Measurements from ENCODE around the gene TRAF6.

The TRAF6 gene

DNA sequence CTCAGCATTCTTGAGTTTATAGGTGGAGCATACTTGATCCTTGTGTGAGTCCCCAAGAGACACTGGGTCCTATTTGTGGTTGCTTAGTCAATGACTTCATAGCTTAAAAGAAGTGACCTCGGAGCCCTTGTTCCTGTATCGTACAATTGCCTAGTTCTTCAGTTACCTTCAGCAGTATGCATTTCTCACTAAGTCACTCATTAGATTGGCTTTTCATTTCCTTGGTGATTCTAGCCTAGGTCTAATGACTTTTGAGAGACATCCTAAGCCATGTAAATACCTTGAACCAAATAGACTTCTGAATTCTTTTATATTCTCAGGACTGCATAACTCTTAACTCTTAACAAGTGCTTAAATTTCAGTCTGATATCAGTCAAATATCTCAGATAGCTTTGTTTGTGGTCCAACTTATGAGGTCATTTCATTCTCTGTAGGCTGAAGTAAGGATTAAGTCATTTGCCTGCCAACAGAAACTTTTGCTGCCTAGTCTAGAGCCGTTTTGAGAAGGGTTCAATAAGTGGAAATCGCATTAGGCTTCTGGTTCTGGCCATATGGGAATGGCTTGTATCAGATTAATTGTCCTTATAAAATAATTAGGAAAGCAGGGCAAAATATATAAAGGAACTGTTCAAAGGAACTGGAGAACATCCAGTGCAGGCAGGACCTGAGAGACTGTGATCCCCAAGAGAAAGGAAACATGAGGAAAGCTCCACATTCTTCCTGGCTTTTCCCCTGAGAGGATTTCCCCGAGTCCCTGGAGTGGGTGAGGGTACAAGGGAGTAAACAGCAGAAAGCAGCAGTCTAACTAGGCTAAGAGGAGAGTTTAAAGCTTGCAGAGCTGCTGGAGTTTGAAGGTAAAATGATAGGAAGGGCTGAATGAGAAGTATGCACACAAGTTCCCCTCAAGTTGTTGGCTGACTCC is 39.9 kb downstream of the TRAF6 start:
- Histone ChIP-seq H3K9me3 (ENCODE audit: control insufficient read depth, low read length) (no peaks in the 10 kb centered on the region), H3K4me3 (ENCODE audit: low read length) (no peak overlapping the region), H3K4me1 (ENCODE audit: control insufficient read depth, insufficient read depth, low read length) (peaks cover 14% of the 10 kb centered on the region), H3K9ac (ENCODE audit: low read length) (no peak overlapping the region), H3K36me3 (ENCODE audit: control insufficient read depth, insufficient read depth, low read length, severe bottlenecking) (no peaks in the 10 kb centered on the region), H3K27me3 (replicated peaks; ENCODE audit: control insufficient read depth, insufficient read depth, low read length) (no peaks in the 10 kb centered on the region)
- DNase-seq (ENCODE audit: low read depth) = peak; percentile 49

DNA sequence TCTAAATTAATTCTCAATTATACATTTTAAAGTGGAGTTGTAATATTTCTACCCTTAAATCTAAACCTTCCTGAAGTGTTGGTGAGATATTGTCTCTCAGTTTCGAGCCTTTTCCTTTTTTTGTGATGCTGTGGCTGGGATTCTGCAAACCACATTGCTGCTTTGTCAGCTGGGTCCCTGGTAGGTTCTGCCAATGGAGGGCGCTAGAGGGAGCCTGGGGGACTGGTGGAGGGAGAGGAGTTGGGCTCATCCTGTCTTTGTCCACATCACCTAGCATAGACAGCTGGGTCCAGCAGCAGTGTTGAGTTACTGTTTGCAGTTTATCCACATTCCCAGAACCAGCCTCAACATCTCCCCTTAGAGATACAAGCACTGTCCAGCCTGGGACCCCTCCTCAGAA is 41.0 kb downstream of the TRAF6 start:
- H3K9me3 ChIP-seq (ENCODE audit: control insufficient read depth, low read length) = no peaks in the 10 kb centered on the region
- no peaks in the 10 kb centered on the region for H3K36me3 ChIP-seq (ENCODE audit: control insufficient read depth, insufficient read depth, low read length, severe bottlenecking)
- peaks cover 14% of the 10 kb centered on the region for H3K4me1 ChIP-seq (ENCODE audit: control insufficient read depth, insufficient read depth, low read length)
- H3K4me3 ChIP-seq (ENCODE audit: low read length) = no peak overlapping the region
- H3K9ac ChIP-seq (ENCODE audit: low read length) = no peak overlapping the region
- no peaks in the 10 kb centered on the region for H3K27me3 ChIP-seq (replicated peaks; ENCODE audit: control insufficient read depth, insufficient read depth, low read length)
- peak; percentile 38 for DNase-seq (ENCODE audit: low read depth)

DNA sequence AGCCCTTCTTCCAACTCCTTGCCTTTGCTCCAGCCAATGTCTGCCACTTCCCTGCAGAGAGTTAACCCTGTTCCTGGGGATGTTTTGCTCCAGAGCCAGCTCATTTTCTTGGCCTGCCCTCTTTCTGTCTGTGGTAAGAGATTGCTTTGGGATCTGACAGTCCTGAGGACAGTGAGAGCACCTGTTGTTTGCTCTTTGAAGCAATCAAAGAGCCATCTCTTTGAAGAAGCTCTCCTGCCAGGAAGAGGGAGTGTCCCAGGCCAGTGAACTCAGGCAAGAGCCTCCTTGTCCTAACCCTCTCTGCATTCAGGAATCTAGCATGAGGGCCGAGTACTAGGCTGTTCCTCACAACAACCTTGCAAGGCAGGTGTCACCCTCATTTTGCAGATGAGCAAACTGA is 42.2 kb downstream of the TRAF6 start:
- peaks cover 14% of the 10 kb centered on the region for H3K4me1 ChIP-seq (ENCODE audit: control insufficient read depth, insufficient read depth, low read length)
- H3K27me3 ChIP-seq (replicated peaks; ENCODE audit: control insufficient read depth, insufficient read depth, low read length) = no peaks in the 10 kb centered on the region
- H3K36me3 ChIP-seq (ENCODE audit: control insufficient read depth, insufficient read depth, low read length, severe bottlenecking) = no peaks in the 10 kb centered on the region
- no peaks in the 10 kb centered on the region for H3K9me3 ChIP-seq (ENCODE audit: control insufficient read depth, low read length)
- H3K9ac ChIP-seq (ENCODE audit: low read length) = no peak overlapping the region
- DNase-seq (ENCODE audit: low read depth) = no peak
- no peak overlapping the region for H3K4me3 ChIP-seq (ENCODE audit: low read length)

GRCh38 chr11:36467012-36467411 is 43.1 kb downstream of the TRAF6 start:
- Histone ChIP-seq H3K27me3 (replicated peaks; ENCODE audit: control insufficient read depth, insufficient read depth, low read length) (no peaks in the 10 kb centered on the region), H3K9me3 (ENCODE audit: control insufficient read depth, low read length) (no peaks in the 10 kb centered on the region), H3K9ac (ENCODE audit: low read length) (no peak overlapping the region), H3K36me3 (ENCODE audit: control insufficient read depth, insufficient read depth, low read length, severe bottlenecking) (no peaks in the 10 kb centered on the region), H3K4me3 (ENCODE audit: low read length) (no peak overlapping the region), H3K4me1 (ENCODE audit: control insufficient read depth, insufficient read depth, low read length) (peaks cover 14% of the 10 kb centered on the region)
- no peak for DNase-seq (ENCODE audit: low read depth)

DNA sequence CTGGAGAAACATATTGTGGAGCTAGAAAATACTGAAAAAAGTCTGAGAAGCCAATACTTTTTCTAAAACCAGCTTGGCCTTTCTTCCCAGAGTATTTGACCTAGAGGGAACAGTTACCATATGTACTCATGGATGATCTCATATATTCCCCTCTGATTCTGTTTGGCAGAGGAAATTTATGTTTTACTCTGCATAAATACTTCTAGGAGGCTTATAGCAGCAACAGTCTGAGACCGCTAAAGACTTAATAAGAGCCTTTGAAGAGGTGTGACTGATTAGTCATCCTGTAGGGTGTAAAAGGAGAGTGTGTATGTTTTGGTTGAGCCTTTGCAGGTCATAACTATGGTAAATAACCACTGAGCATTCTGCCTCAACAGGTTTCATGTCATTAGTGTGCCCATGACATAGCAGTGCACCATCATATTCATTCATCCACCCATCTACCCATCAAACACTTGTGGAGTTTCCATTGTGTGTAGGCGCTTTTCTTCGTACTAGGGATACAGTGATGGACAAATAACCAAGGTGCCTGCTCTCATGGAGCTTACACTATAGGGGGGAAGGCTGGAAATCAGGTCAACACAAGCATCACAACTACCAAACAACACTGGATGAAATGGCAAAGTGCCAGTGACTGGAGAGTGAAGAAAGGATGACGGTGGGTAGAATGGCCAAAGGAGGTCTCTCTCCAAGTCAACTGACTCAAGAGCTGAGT is 44.5 kb downstream of the TRAF6 start:
- no peaks in the 10 kb centered on the region for H3K27me3 ChIP-seq (replicated peaks; ENCODE audit: control insufficient read depth, insufficient read depth, low read length)
- no peaks in the 10 kb centered on the region for H3K36me3 ChIP-seq (ENCODE audit: control insufficient read depth, insufficient read depth, low read length, severe bottlenecking)
- DNase-seq (ENCODE audit: low read depth) = no peak
- H3K9ac ChIP-seq (ENCODE audit: low read length) = no peak overlapping the region
- H3K4me3 ChIP-seq (ENCODE audit: low read length) = no peak overlapping the region
- peaks cover 12% of the 10 kb centered on the region for H3K4me1 ChIP-seq (ENCODE audit: control insufficient read depth, insufficient read depth, low read length)
- H3K9me3 ChIP-seq (ENCODE audit: control insufficient read depth, low read length) = no peaks in the 10 kb centered on the region

DNA sequence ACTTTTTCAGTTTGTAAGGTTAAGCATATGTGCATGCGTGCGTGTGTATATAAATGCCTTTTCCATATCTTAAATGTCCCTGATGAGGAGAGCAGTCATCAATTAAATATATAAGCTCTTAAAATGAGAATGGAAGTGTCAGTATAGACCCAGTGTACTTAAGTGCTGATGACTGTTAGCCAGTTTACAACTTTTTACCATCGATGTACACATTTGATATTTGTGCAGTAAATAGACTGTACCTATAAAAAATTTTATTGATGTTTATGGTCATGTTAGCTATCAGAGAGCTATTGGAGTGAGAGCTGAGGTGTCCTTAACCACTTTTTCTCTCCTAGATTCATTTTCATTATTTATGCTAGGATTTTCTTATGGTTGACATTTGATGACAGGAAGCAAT is 45.4 kb downstream of the TRAF6 start:
- Histone ChIP-seq H3K4me3 (ENCODE audit: low read length) (no peak overlapping the region), H3K36me3 (ENCODE audit: control insufficient read depth, insufficient read depth, low read length, severe bottlenecking) (no peaks in the 10 kb centered on the region), H3K9ac (ENCODE audit: low read length) (no peak overlapping the region), H3K9me3 (ENCODE audit: control insufficient read depth, low read length) (no peaks in the 10 kb centered on the region), H3K27me3 (replicated peaks; ENCODE audit: control insufficient read depth, insufficient read depth, low read length) (no peaks in the 10 kb centered on the region), H3K4me1 (ENCODE audit: control insufficient read depth, insufficient read depth, low read length) (peaks cover 3% of the 10 kb centered on the region)
- DNase-seq (ENCODE audit: low read depth) = no peak

GRCh38 chr11:36463781-36464180 is 46.3 kb downstream of the TRAF6 start:
- H3K9me3 ChIP-seq (ENCODE audit: control insufficient read depth, low read length) = no peaks in the 10 kb centered on the region
- no peak for DNase-seq (ENCODE audit: low read depth)
- no peaks in the 10 kb centered on the region for H3K4me1 ChIP-seq (ENCODE audit: control insufficient read depth, insufficient read depth, low read length)
- no peaks in the 10 kb centered on the region for H3K36me3 ChIP-seq (ENCODE audit: control insufficient read depth, insufficient read depth, low read length, severe bottlenecking)
- no peak overlapping the region for H3K9ac ChIP-seq (ENCODE audit: low read length)
- H3K4me3 ChIP-seq (ENCODE audit: low read length) = no peak overlapping the region
- no peaks in the 10 kb centered on the region for H3K27me3 ChIP-seq (replicated peaks; ENCODE audit: control insufficient read depth, insufficient read depth, low read length)

- Histone ChIP-seq H3K9me3 (ENCODE audit: control insufficient read depth, low read length) (no peaks in the 10 kb centered on the region), H3K27me3 (replicated peaks; ENCODE audit: control insufficient read depth, insufficient read depth, low read length) (no peaks in the 10 kb centered on the region), H3K4me3 (ENCODE audit: low read length) (no peak overlapping the region), H3K9ac (ENCODE audit: low read length) (no peak overlapping the region), H3K36me3 (ENCODE audit: control insufficient read depth, insufficient read depth, low read length, severe bottlenecking) (no peaks in the 10 kb centered on the region), H3K4me1 (ENCODE audit: control insufficient read depth, insufficient read depth, low read length) (no peaks in the 10 kb centered on the region)
- DNase-seq (ENCODE audit: low read depth) = no peak
Measured at GRCh38 chr11:36462321-36462720, 47.8 kb downstream of the TRAF6 start.

DNA sequence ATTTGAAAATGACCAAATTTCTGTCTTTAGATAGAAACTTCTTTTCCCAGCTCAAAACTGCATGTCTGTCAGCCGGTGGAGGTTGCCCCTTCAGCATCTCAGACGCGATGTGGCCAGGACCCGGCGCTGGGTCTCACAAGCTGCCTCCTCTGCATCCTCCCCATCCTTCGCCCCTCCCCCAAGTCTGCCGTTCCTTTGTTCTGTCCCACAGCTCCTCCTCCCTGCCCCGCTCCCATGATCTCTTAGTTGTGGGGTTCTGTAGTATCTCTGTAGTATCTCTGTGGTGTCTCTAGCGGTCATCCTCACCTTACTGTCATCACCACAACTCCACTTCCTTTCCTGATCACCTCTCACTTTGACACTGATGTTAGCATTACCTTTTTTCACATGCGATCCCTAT is 49.9 kb downstream of the TRAF6 start:
- H3K4me3 ChIP-seq (ENCODE audit: low read length) = no peak overlapping the region
- H3K36me3 ChIP-seq (ENCODE audit: control insufficient read depth, insufficient read depth, low read length, severe bottlenecking) = no peaks in the 10 kb centered on the region
- no peaks in the 10 kb centered on the region for H3K9me3 ChIP-seq (ENCODE audit: control insufficient read depth, low read length)
- no peaks in the 10 kb centered on the region for H3K27me3 ChIP-seq (replicated peaks; ENCODE audit: control insufficient read depth, insufficient read depth, low read length)
- no peak overlapping the region for H3K9ac ChIP-seq (ENCODE audit: low read length)
- H3K4me1 ChIP-seq (ENCODE audit: control insufficient read depth, insufficient read depth, low read length) = peaks cover 17% of the 10 kb centered on the region
- DNase-seq (ENCODE audit: low read depth) = no peak

- no peaks in the 10 kb centered on the region for H3K9me3 ChIP-seq (ENCODE audit: control insufficient read depth, low read length)
- no peak for DNase-seq (ENCODE audit: low read depth)
- H3K4me1 ChIP-seq (ENCODE audit: control insufficient read depth, insufficient read depth, low read length) = peaks cover 22% of the 10 kb centered on the region
- H3K36me3 ChIP-seq (ENCODE audit: control insufficient read depth, insufficient read depth, low read length, severe bottlenecking) = no peaks in the 10 kb centered on the region
- no peak overlapping the region for H3K4me3 ChIP-seq (ENCODE audit: low read length)
- H3K27me3 ChIP-seq (replicated peaks; ENCODE audit: control insufficient read depth, insufficient read depth, low read length) = no peaks in the 10 kb centered on the region
- H3K9ac ChIP-seq (ENCODE audit: low read length) = no peak overlapping the region
Measured at GRCh38 chr11:36459046-36459445, 51.0 kb downstream of the TRAF6 start.

DNA sequence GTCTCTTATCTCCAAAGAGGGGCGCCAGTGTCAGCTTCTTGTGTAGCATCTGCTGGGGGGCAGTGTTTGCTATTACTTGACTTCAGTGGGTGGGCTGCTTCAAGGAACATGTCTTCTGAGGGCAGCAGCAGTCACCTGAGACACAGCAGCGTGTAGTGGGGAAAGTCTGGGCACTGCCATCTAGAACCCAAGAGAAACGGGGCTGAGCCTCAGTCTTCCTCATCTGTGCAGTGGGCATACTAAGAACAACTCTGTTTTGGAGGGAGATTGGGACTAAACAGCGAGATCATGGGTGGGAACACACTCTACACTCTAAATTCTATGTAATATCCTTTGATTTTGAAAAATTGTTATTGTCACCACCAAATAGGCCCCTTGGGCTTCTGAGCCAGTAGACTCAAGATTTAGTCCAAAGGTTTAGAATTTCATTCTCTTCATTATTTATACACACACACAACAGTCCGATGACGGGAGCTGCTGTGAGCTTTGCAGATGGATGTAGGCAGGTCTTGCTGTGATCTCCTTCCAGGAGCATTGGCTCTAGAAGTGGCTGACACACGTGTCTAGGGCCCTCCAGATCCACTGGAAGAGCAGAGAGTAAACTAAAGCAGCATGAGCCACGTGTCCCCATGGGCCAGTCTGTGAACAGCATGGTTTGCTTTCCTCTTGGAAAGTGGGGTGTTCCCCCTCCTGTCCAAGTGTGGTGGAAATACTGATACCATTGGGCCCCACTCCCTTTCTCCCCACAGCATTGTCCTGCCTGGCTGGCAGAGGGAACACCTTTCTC is 51.8 kb downstream of the TRAF6 start:
- H3K36me3 ChIP-seq (ENCODE audit: control insufficient read depth, insufficient read depth, low read length, severe bottlenecking) = no peaks in the 10 kb centered on the region
- H3K4me3 ChIP-seq (ENCODE audit: low read length) = no peak overlapping the region
- H3K9ac ChIP-seq (ENCODE audit: low read length) = no peak overlapping the region
- H3K4me1 ChIP-seq (ENCODE audit: control insufficient read depth, insufficient read depth, low read length) = peaks cover 22% of the 10 kb centered on the region
- no peaks in the 10 kb centered on the region for H3K27me3 ChIP-seq (replicated peaks; ENCODE audit: control insufficient read depth, insufficient read depth, low read length)
- H3K9me3 ChIP-seq (ENCODE audit: control insufficient read depth, low read length) = no peaks in the 10 kb centered on the region
- no peak for DNase-seq (ENCODE audit: low read depth)

Measured in adipocyte (in vitro differentiated cells).